Mammary epithelial cell (primary cell): Measurements from ENCODE around the gene ADGRD1.

Source experiments
- CTCF ChIP-seq, 2 donors: IDR thresholded peaks in 1 of 2; conservative IDR thresholded peaks in 1 of 2; 2 replicates each; pipeline ENCODE4 v1.5.1; 2011 to 2012; ENCODE audit warnings: inconsistent platforms in 2 of 2, low read length in 2 of 2, mild to moderate bottlenecking in 2 of 2, control low read depth in 1 of 2, low read depth in 1 of 2; ENCODE audit not compliant: insufficient read depth in 1 of 2; ENCODE audit errors: extremely low read depth in 1 of 2
- EZH2 ChIP-seq: IDR thresholded peaks from 2 replicates; pipeline ENCODE4 v1.6.1; 2012; ENCODE audit warnings: low read length, inconsistent platforms, borderline replicate concordance

DNA sequence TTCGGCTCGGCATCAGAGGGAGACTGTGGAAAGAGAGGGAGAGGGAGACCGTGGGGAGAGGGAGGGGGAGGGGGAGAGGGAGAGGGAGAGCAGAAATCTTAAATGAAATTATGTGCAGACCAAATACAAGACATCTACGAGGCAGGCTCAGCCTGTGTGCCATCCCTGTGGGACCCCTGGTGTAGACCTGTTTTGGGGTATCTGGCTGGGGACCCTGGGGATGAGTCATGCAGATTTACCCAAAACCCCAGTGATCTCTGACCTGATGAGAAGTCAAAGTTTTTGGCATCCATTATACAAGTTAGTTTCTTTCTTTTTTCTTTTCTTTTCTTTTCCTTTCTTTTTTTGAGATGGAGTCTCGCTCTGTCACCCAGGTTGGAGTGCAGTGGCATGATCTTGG, 44.4 kb downstream of the ADGRD1 start:
- TF ChIP-seq CTCF (conservative IDR thresholded peaks at IDR 0.05 in 1 of 2, IDR thresholded peaks at IDR 0.05 in 1 of 2; ENCODE audit: extremely low read depth in 1 of 2, insufficient read depth in 1 of 2, low read depth in 1 of 2, low read length in 2 of 2), result no peak
- no peak for TF ChIP-seq EZH2
